ENCODE measurements around the gene TTC14. TPM values are rescaled to one million over a fixed set of nuclear protein-coding genes. Genes with fewer than 3 reads are reported as not detected.
"Not testable (repeated sequence)": the region's sequence is repeated elsewhere in the genome, so short reads cannot be mapped to it uniquely, and the experiment has no call there.

The TTC14 gene
- total and polyA plus RNA-seq, 4 donors = 5.3 to 34.5 (median 13.2) TPM

- no peak overlapping the region for H3K4me3 ChIP-seq (ENCODE audit: low read depth in 1 of 3, low read length in 3 of 3)
- TF ChIP-seq HNF4A (conservative IDR thresholded peaks at IDR 0.05) = no peak
- TF ChIP-seq REST (IDR thresholded peaks at IDR 0.05) = no peak
- no peak for TF ChIP-seq SP1 (IDR thresholded peaks at IDR 0.05)
- no peak for TF ChIP-seq YY1 (IDR thresholded peaks at IDR 0.05)
- TF ChIP-seq RAD21 (IDR thresholded peaks at IDR 0.05) = no peak
- no peak for TF ChIP-seq JUND (IDR thresholded peaks at IDR 0.05)
- TF ChIP-seq FOXA1 (IDR thresholded peaks at IDR 0.05) = no peak
- no peak for TF ChIP-seq ATF3 (IDR thresholded peaks at IDR 0.05)
- TF ChIP-seq CTCF (IDR thresholded peaks at IDR 0.05; ENCODE audit: low read depth, low read length, missing input control) = no peak
- TF ChIP-seq FOXA2 (IDR thresholded peaks at IDR 0.05) = no peak
- no peak for TF ChIP-seq NR2F2 (IDR thresholded peaks at IDR 0.05)
- TF ChIP-seq MAX (IDR thresholded peaks at IDR 0.05) = no peak
- TF ChIP-seq ZBTB33 (IDR thresholded peaks at IDR 0.05) = no peak
- TF ChIP-seq EGR1 (IDR thresholded peaks at IDR 0.05; ENCODE audit: low read depth in 2 of 2) = no peak
- 77% methylated on average over 3 of the region's 3 CpGs for WGBS
- no peak overlapping the region for H3K27ac ChIP-seq (ENCODE audit: low read depth in 1 of 2, low read length in 2 of 2)
- no peaks in the 10 kb centered on the region for H3K27me3 ChIP-seq (ENCODE audit: control insufficient read depth in 4 of 4, insufficient read depth in 4 of 4, low read length in 3 of 4)
- H3K36me3 ChIP-seq (ENCODE audit: control insufficient read depth in 4 of 4, insufficient read depth in 3 of 4, low read depth in 1 of 4, low read length in 3 of 4) = peaks cover 1 to 24% (median 19%) of the 10 kb centered on the region in 4 donors
- DNase-seq (ENCODE audit: low spot score) = no peak
- H3K4me1 ChIP-seq (ENCODE audit: control insufficient read depth in 4 of 4, insufficient read depth in 4 of 4, low read length in 3 of 4) = no peaks in the 10 kb centered on the region
- H3K9me3 ChIP-seq (ENCODE audit: control insufficient read depth in 4 of 4, low read length in 3 of 4) = no peaks in the 10 kb centered on the region
- H3K9ac ChIP-seq (ENCODE audit: low read depth in 1 of 2, low read length in 2 of 2) = no peak overlapping the region
These were observed 14.0 kb downstream of the TTC14 start for GRCh38 chr3:180615954-180616353.

- no peak for TF ChIP-seq ATF3 (IDR thresholded peaks at IDR 0.05)
- TF ChIP-seq FOXA2 (IDR thresholded peaks at IDR 0.05) = no peak
- TF ChIP-seq EGR1 (IDR thresholded peaks at IDR 0.05; ENCODE audit: low read depth in 2 of 2) = no peak
- TF ChIP-seq YY1 (IDR thresholded peaks at IDR 0.05) = no peak
- TF ChIP-seq NR2F2 (IDR thresholded peaks at IDR 0.05) = no peak
- TF ChIP-seq TAF1 (conservative IDR thresholded peaks at IDR 0.05) = no peak
- TF ChIP-seq FOXA1 (IDR thresholded peaks at IDR 0.05) = no peak
- no peak for TF ChIP-seq HNF4G (IDR thresholded peaks at IDR 0.05)
These were observed 15.1 kb downstream of the TTC14 start for GRCh38 chr3:180617049-180617448.

GRCh38 chr3:180618563-180618962 is 16.6 kb downstream of the TTC14 start:
- not testable (repeated sequence) for H3K27ac ChIP-seq (ENCODE audit: low read depth in 1 of 2, low read length in 2 of 2)

More at GRCh38 chr3:180617049-180617448, 15.1 kb downstream of the TTC14 start:
- H3K9me3 ChIP-seq (ENCODE audit: control insufficient read depth in 4 of 4, low read length in 3 of 4) = no peaks in the 10 kb centered on the region
- no peaks in the 10 kb centered on the region for H3K27me3 ChIP-seq (ENCODE audit: control insufficient read depth in 4 of 4, insufficient read depth in 4 of 4, low read length in 3 of 4)
- H3K27ac ChIP-seq (ENCODE audit: low read depth in 1 of 2, low read length in 2 of 2) = no peak overlapping the region
- H3K36me3 ChIP-seq (ENCODE audit: control insufficient read depth in 4 of 4, insufficient read depth in 3 of 4, low read depth in 1 of 4, low read length in 3 of 4) = peaks cover 1 to 14% (median 9%) of the 10 kb centered on the region in 4 donors
- no peak for DNase-seq (ENCODE audit: low spot score)
- H3K4me3 ChIP-seq (ENCODE audit: low read depth in 1 of 3, low read length in 3 of 3) = no peak overlapping the region
- H3K9ac ChIP-seq (ENCODE audit: low read depth in 1 of 2, low read length in 2 of 2) = no peak overlapping the region
- no peaks in the 10 kb centered on the region for H3K4me1 ChIP-seq (ENCODE audit: control insufficient read depth in 4 of 4, insufficient read depth in 4 of 4, low read length in 3 of 4)
- WGBS = 93% methylated on average over 2 of the region's 2 CpGs

More at GRCh38 chr3:180618563-180618962, 16.6 kb downstream of the TTC14 start:
- not testable (repeated sequence) for H3K4me3 ChIP-seq (ENCODE audit: low read depth in 1 of 3, low read length in 3 of 3); H3K36me3 ChIP-seq (ENCODE audit: control insufficient read depth in 4 of 4, insufficient read depth in 3 of 4, low read depth in 1 of 4, low read length in 3 of 4); DNase-seq (ENCODE audit: low spot score); H3K9ac ChIP-seq (ENCODE audit: low read depth in 1 of 2, low read length in 2 of 2); H3K4me1 ChIP-seq (ENCODE audit: control insufficient read depth in 4 of 4, insufficient read depth in 4 of 4, low read length in 3 of 4); H3K27me3 ChIP-seq (ENCODE audit: control insufficient read depth in 4 of 4, insufficient read depth in 4 of 4, low read length in 3 of 4); H3K9me3 ChIP-seq (ENCODE audit: control insufficient read depth in 4 of 4, low read length in 3 of 4)
- WGBS = 100% methylated on average over 2 of the region's 2 CpGs
